Raji (cell line): ENCODE measurements around the gene DNAJC1.

Source experiments
- POLR2A ChIP-seq: IDR thresholded peaks from 2 replicates; pipeline ENCODE4 v1.6.1; 2011; ENCODE audit warnings: low read depth, low read length, control low read depth; ENCODE audit not compliant: insufficient read depth

DNAJC1 gene

DNA sequence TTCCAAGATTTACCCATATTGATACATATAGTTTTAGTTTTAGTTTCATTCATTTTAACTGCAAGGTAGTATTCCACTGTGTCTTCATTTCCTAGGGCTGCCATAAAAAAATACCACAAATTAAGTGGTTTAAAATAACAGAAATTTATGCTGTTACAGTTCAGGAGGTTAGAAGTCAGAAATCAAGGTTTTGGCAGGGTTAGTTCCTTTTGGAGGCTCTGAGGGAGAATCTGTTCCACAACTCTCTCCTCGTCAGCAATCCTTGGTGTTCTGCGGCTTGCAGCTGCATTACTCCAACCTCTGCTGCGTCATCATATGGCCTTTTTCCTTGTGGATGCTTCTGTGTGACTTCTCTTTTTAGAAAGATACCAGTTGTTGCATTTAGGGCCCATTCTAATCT is 176.2 kb downstream of the DNAJC1 start:
- no peak for TF ChIP-seq POLR2A

DNA sequence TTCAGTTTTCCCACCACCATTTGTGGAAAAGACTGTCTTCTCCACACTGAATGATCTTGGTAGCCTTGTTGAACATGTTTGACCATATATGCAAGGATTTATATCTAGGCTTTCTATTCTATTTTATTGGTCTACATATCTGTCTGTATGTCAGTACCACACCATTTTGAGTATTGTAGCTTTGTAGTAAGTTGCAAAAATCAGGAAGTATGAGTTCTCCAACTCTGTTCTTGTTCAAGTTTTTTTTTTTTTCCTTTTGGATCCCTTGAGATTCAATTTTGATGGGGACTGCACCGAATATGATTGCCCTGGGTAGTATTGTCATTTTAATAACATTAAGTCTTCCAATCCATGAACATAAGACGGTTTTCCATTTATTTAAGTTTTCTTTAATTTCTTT is 176.8 kb downstream of the DNAJC1 start:
- TF ChIP-seq POLR2A = no peak

DNA sequence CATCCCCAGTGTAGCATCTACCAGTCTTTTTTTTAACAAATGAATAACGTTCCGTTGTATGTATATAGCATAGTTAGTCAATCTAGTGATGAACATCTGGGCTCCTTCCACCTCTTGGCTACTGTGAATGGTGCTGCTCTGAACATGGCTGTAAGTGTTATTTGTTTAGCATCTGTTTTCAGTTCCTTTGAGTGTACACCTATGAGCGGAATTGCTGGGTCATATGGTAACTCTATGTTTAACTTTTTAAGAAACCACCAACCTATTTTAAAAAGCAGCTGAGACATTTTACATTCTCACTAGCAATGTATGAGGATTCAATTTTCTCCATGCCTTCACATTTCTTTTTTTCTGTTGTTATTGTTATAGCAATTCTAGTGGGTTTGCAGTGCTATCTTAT is 178.2 kb downstream of the DNAJC1 start:
- no peak for TF ChIP-seq POLR2A

DNA sequence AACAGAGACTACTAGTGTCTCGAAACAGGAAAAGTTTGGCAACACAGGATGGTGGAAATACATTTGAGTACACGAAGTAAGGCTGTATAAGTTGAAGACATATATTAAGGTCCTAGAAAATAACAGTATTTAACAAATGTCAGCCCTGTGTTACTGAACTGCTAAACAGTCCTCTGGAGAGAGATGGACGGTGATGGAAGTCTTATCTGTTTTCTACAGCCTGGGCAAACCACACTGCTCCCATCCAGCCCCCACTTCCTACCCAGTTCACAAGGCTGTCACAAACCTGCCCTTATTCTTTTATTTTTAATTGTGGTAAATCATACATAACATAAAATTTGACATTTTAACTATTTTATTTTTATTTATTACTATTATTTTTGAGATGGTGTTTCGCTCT is 179.1 kb downstream of the DNAJC1 start:
- TF ChIP-seq POLR2A = no peak

DNA sequence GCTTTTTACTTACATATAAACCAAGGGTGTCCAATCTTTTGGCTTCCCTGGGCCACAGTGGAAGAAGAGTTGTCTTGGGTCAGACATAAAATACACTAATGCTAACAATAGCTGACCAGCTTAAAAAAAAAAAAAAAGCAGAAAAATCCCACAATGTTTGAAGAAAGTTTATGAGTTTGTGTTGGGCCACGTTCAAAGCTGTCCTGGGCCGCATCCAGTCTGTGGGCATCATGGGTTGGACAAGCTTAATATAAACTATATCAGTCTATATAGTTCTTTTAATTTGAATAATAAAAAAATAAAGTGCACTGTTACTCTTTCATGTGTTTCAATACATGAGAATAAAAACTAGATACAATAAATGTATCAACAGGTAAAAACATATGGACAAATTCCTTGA is 179.9 kb downstream of the DNAJC1 start:
- no peak for TF ChIP-seq POLR2A

DNA sequence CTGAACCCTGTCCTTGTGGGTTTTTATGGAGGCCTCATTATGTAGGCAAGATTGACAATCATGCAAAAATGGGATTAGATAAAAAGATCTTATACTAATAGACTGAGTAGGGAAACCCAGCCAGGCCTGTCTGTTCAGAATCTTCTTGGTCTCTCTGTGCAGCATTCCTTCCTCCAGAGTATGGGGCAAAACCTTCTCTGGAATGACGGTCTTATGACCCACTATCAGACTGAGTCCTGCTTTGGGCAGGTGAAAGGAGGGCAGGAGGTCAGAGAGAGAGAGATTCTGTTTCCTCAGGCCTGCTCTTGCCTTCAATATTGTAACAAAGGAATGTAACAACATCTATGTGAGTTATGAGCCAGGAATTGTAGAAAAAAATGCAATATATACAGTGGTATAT is 182.6 kb downstream of the DNAJC1 start:
- no peak for TF ChIP-seq POLR2A

DNA sequence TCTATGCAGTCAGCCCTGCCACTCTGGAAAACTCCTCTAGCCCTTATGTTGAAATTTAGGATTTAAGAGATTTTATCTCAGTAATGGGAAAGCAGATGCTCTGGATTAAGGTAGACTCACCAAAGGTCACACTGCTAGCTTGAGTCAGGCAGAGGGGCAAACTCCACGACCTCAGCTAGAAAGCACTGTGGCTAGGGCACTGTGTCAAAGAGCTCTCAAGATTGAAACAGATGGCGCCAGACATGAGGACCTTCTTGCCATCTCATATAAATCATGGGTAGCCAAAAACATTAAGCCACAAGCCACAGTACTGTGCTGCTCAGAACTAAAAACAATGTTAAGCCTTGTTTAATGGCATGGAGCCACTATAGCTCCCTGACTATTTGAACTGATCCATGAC is 188.7 kb downstream of the DNAJC1 start:
- TF ChIP-seq POLR2A = no peak

DNA sequence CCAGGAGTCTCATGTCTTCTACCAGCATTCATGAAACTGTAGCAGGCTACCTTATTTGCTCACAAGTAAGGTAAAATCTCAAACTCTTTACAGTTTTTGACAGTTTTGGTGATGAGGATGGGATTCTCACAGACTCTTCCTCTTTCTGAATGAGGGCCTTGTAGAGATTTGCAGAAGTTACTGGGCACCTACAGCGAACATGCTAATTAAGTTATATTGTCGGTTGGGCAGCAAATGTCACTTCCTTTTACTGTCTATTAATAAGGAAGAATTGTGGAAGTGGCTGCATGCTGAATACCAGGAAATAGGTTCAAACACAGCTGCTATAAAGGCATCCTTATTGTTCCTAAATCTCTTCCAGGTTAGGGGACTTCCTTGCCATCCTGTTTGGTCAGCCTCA is 189.6 kb downstream of the DNAJC1 start:
- no peak for TF ChIP-seq POLR2A

DNA sequence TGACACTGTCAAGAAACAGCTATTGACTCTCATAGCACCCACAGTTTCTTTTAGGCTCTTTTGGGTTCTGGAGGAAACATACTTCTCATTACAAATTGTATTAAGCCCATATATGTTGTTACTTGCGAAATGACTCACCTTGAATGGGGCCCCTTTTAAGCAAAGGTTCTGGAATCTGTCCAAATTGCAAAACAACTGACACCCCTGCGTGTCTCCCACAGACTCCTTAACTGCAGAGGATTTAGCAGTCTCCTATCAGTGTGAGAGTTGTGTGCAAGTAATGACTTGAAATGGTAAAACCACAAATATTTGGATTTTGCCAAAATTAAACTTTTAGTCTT is 192.3 kb downstream of the DNAJC1 start:
- no peak for TF ChIP-seq POLR2A

DNA sequence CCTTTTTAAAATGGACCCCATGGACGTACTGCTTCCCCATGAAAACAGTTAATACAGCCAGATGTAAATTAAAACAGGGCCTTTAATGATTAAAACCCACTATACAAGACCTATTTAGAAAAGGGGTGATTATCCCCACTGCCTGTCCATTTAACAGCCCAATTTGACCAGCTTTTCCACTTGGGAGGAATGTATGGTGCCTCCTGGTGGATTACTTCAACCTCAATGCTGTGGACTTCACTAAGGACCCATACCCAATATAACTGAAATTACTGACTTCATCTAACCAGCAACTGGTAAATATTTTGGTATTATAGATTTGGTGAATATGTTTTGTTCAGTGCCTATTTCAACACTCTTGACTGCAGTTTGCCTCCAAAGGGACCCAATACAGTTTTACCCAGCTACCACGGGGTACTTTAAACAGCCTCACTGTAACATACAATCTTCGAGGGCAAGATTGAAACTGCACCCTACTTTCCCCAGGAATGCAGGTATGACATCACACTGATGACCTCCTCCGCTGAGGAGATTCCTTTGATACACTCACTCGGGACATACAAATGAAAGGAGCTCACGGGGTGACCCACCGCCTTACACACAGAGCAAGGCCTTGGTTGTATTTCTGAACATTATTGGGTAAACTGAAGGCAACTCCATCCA is 192.8 kb downstream of the DNAJC1 start:
- TF ChIP-seq POLR2A = no peak

DNA sequence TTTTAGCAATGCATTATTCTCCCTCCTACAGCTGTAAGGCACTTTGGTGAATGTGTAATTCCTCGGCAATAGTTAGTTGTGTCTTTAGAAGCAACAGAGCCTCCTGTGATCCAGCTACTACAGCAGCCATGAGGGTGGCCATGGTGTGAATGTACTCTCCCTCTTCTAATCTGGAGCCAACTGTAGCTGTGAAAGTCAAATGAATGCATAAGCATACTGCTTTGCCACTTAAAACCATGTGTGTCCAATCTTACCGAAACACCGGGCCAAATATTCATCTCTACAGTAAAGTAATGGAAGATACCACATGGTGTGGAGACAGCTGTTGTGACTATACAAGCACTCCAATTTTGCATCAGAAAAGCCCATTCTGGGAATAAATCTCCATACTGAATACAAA is 195.0 kb downstream of the DNAJC1 start:
- no peak for TF ChIP-seq POLR2A

DNA sequence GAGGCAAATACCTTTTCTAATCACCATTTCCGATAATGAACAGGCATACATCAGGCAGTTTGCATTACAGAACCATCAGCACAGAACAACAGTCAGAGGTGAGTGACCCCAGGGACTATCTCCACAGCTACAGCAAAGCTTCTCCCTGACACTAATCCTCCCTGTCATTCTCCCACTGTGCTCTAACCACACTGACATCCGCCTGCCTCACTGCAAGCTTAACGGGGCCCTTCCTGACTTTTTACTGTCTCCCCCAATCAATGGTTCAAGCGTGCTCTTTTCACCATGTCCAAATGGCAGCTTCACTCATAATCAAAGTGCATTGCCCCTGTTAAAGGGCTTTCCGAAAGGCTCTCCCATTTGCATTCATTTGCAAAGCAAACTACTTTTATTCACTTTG is 196.3 kb downstream of the DNAJC1 start:
- TF ChIP-seq POLR2A = no peak

DNA sequence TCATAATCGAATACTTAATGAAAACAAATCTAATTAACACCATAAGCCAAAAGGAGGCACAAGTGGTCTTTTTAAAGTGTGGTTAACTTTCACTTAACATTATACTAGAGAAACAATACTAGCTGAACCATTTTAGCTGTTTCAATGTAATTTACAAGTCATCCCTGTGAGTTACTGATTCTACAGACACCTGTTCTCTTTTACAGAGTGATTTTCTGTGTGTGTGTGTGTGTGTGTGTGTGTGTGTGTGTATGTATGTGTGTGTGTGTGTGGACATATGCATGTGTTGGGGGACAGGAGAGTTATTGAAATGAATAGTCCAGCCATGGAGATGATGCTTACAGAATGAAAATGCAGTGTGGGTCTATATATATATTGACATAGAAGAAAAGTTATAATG is 200.2 kb downstream of the DNAJC1 start:
- no peak for TF ChIP-seq POLR2A

DNA sequence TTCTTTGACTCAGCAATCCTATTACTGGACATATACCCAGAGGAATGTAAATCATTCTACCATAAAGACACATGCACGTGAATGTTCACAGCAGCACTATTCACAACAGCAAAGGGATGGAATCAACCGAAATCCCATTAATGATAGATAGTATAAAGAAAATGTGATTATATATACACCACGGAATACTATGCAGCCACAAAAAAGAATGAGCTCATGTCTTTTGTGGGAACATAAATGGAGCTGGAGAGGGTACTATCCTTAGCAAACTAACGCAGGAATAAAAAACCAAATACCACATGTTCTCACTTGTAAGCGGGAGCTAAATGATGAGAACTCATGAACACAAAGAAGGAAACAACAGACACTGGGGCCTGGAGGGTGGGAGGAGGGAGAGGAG is 201.9 kb downstream of the DNAJC1 start:
- TF ChIP-seq POLR2A = no peak

DNA sequence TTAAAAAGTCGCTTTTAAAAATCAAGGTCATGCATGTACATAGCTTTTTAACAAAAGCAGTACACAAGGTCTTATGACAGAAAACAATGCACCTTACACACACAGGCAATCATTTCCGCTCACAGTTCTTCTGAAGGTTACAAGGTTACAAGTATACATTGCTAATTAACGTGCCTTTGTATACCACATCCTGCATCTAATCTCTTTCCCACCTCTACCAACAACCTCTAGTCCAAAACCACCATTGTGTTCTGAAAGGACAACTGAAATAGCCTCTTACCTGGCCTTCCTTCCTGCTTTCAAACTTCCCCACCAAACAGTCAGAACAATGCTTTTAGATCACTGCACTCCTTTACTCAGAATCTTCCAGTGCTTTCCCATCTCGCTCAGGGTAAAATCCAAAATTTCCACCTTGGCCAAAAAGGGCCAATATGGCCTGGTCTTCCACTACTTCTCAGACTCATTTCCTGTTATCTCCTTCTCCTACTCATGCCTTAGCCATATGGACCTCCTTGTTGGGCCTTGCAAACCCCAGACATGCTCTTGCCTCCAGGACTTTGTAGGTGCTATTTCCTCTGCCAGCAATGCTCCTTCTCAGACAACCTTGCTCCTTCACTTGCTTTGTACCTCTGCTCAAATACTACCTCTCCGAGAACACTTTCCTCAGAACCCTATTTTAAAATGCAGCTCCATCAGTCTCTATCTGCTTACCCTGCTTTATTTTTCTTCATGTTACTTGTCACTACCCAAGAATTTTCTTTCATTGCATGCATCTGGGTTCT is 205.4 kb downstream of the DNAJC1 start:
- no peak for TF ChIP-seq POLR2A

DNA sequence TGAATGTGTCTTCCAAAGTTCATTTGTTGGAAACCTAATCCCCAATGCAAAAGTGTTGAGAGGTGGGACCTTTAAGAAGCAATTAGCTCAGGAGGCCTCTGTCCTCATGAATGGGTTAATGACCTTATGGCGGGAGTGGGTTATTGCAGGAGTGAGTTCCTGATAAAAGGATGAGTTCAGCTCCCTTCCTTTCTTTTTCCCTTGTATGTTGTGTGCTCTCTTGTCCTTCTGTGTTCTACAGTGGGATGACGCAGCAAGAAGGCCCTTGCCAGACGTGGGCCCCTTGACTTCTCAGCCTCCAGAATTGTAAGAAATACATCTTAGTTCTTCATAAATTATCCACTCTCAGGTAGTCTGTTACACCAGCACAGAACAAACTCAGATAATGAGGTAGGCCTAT is 206.0 kb downstream of the DNAJC1 start:
- no peak for TF ChIP-seq POLR2A

DNA sequence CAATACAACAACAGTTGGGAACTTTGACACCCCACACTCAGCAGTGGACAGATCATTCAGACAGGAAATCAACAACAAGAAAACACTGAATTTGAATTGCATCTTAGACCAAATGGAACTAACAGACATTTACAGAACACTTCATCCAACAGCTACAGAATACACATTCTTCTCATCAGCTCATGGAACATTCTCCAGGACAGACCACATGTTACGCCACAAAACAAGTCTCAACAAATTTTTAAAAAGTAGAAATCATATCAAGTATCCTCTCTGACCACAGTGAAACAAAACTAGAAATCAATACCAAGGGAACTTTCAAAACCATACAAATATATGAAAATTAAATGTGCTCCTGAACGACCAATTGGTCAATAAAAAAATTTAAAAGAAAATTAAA is 212.3 kb downstream of the DNAJC1 start:
- no peak for TF ChIP-seq POLR2A
